ENCODE results near the gene OGFR. TPM values are rescaled to one million over a fixed set of nuclear protein-coding genes. Genes with fewer than 3 reads are reported as not detected.

The OGFR gene
- total RNA-seq, 1 donor from 2014 or later: 29.1 TPM

- peak; percentile 39 for DNase-seq (ENCODE audit: low read depth)
These were observed 9.5 kb downstream of the OGFR start for GRCh38 chr20:62814060-62814708.

GRCh38 chr20:62814709-62815065, 10.1 kb downstream of the OGFR start:
- no peak for DNase-seq (ENCODE audit: low read depth)

DNA sequence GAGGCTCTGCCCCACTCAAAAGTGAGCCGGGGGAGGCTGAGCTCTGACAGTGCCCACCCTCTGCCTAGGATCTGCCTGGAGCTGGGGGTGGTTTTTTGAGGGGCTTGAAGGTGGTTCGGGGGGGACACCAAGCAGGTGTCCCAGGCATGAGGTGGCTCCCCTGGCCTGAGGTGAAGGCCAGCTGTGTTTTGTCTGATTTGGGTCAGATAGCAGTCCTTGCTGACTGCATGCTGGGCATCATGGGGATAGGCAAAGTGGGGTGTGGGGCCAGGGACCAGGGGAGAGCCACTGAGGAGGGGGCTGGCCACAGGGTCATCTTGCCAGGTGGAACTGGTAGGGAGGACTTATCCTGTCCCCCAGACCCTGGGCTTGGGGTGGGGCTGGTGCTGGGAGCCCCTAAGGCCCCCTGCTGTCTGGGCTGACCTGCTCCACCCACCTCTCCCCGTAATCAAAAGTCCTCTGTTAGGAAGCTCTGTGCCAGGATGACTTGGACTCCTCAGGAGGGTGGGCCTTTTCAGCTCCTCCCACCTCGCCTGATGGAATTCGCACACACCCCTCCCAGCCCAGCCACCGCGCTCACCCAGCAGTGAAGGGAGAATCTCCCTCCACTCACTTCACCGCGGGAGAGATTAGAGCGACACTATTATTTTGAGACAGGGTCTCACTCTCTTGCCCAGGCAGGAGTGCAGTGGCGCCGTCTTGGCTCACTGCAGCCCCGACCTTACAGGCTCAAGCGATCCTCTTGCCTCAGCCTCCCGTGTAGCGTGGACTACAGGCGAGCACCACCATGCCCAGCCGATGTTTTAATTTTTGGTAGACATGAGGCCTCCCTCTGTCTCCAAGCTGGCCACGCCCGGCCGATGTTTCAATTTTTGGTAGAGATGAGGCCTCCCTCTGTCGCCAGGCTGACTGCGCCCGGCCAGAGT, 10.7 kb downstream of the OGFR start:
- DNase-seq (ENCODE audit: low read depth): no peak

GRCh38 chr20:62816031-62816883, 11.6 kb downstream of the OGFR start:
- no peak for DNase-seq (ENCODE audit: low read depth)

GRCh38 chr20:62816884-62817873, 12.5 kb downstream of the OGFR start, which contains the start of gene COL9A3:
COL9A3 (plus strand) TSS chr20:62817050; CDS start chr20:62817065, 15 bp downstream.
- no peak for DNase-seq (ENCODE audit: low read depth)

GRCh38 chr20:62817975-62818591, 13.4 kb downstream of the OGFR start:
- no peak for DNase-seq (ENCODE audit: low read depth)

DNA sequence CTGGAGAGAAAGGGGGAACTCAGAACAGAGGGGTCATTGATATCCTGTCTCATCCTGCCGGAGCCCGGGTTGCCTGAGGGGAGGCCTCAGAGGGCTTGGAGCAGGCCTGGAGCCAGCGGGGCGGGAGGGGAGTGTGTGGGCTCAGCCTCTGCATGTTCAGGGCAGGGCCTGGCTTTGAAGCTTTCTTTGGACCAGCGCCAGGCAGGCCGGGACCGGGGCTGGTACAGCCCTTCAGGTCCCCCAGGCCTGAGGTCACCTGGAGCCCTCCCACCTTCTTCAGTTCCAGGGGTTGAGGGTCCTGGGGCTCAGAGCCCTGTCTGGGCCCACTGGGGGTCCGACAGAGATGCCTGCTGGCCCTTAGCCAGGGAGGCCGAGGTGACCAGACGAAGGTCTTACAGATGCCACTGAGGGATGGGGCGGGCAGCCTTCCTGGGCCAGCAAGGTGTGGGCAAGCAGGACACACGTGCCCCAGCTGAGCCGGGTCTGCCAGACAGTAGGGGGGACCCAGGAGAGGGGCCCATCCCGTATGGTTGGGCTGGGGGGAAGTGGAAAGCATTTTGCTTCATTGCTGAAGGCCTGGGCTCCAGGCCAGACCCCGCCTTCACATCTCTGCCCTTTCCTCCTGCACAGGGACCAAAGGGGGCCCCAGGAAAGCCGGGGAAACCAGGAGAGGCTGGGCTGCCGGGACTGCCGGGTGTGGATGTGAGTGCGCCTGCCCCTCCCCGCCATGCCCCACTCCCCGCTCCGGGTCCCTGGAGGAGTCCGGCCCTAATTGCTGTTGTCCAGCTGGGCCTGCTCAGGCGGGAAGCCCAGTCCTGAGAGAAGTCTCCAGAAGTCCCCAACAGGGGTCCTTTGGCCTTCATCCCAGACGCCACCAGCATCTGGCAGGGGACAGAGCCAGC, 14.2 kb downstream of the OGFR start:
- DNase-seq (ENCODE audit: low read depth): no peak

GRCh38 chr20:62819494-62820174, 15.0 kb downstream of the OGFR start:
- peak; percentile 54 for DNase-seq (ENCODE audit: low read depth)

GRCh38 chr20:62820208-62820961, 15.8 kb downstream of the OGFR start:
- no peak for DNase-seq (ENCODE audit: low read depth)

GRCh38 chr20:62820962-62821725, 16.5 kb downstream of the OGFR start:
- DNase-seq (ENCODE audit: low read depth): no peak

- no peak for DNase-seq (ENCODE audit: low read depth)
These were observed 17.1 kb downstream of the OGFR start for GRCh38 chr20:62821726-62822210.

- no peak for DNase-seq (ENCODE audit: low read depth)
These were observed 17.7 kb downstream of the OGFR start for GRCh38 chr20:62822239-62822787.

DNA sequence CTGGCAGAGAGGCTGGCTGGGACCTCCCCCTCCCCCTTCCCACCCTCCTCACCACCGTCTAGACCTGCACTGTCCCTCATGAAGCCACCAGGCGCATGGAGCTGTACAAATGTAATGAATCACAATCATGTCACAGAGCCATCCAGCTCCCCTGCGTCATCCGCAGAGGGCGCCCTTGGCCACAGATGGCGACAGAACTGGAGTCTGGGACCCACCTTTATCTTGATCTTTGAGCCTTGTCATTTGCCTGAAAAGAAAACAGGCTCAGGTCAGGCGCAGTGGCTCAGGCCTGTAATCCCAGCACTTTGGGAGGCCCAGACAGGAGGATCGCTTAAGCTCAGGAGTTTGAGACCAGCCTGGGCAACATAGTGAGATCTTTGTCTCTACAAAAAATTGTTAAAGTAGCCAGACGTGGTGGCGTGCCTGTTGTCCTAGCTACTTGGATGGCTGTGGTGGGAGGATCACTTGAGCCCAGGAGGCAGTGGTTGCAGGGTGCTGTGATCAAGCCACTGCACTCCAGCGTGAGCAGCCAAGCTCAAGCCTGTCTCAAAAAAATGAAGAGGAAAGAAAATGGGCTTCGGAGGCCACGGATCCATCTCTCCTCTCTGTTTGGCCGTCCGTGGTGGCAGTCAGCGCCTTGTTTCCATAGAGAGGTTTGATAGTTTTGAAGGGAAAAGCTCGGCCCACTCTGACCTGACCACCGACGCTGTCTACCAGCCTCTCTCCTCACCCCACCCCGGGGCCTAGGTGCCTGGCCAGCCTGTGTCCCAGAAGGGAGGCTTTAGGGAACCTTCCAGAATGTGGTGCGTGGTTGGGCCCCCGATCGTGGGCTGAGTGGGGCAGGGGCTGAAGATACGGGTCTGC, 18.4 kb downstream of the OGFR start:
- DNase-seq (ENCODE audit: low read depth): no peak

DNA sequence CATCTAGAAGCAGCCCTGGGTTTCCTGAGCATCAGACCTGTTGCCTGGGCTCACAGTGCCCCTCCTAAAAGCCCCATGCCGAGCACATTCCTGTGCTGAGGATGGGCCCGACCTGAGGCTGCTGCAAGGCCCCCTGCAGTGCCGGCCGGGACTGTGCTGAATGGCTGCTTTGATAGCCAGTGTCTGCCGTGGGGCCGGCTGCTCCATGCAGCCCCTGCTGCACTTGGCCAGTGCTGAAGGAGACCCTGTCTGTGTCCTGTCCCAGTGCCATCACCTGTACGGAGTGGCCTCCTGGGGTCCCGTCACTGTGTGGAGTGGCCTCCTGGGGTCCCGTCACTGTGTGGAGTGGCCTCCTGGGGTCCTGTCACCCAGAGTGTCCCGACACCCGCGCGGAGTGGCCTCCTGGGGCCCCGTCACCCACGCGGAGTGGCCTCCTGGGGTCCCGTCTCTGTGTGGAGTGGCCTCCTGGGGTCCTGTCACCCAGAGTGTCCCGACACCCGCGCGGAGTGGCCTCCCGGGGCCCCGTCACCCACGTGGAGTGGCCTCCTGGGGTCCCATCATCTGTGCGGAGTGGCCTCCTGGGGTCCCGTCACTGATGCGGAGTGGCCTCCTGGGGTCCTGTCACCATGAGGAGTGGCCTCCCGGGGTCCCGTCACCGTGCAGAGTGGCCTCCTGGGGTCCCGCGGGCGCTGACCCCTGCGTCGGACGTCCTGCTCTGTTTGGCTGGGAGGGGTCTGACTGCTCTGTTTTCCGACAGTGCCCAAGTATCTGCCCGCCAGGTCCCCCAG, 19.2 kb downstream of the OGFR start:
- DNase-seq (ENCODE audit: low read depth): no peak

Measured in myocyte (in vitro differentiated cells).